HuH-7.5 (cell line): Measurements from ENCODE around the gene SMIM10L1.

Experiments
- DNase-seq: peaks from one replicate; pipeline ENCODE4 v3.0.0; 2011; ENCODE audit warnings: low spot score

The SMIM10L1 gene

GRCh38 chr12:11186837-11187236 is 15.8 kb downstream of the SMIM10L1 start, which contains the start of gene TAS2R42:
TSS of gene TAS2R42 (minus strand) at chr12:11186937. CDS start at chr12:11186937, 0 bp downstream.
- no peak for DNase-seq

- no peak for DNase-seq
Observed at GRCh38 chr12:11202811-11203210, 31.8 kb downstream of the SMIM10L1 start.

- no peak for DNase-seq
Observed at GRCh38 chr12:11204173-11204572, 33.2 kb downstream of the SMIM10L1 start.

GRCh38 chr12:11209113-11209512 is 38.1 kb downstream of the SMIM10L1 start:
- no peak for DNase-seq
